Gastroesophageal sphincter (tissue), 3 donors: ENCODE results near the gene C4B.

ENCODE experiments used
- EP300 ChIP-seq: sonication (generic); formaldehyde crosslinking; IDR thresholded peaks from one replicate; pipeline ENCODE4 v1.6.1; 2017; ENCODE audit warnings: antibody characterized with exemption, mild to moderate bottlenecking
- POLR2A ChIP-seq, 2 donors: fragments of 450-650 bp; IDR thresholded peaks; one replicate each; pipeline ENCODE4 v1.6.1; 2017; ENCODE audit warnings: antibody characterized with exemption in 2 of 2, mild to moderate bottlenecking in 2 of 2, moderate library complexity in 1 of 2
- POLR2AphosphoS5 ChIP-seq: sonication (generic); formaldehyde crosslinking; IDR thresholded peaks from one replicate; pipeline ENCODE4 v1.6.1; 2017; ENCODE audit warnings: antibody characterized with exemption
- TF ChIP-seq, protein P1 (sequence below), 4 experiments: fragments of 200-600 bp in 2 of 4; fragments of 450-650 bp in 2 of 4; sonication (generic) in 1 of 4; IDR thresholded peaks; one replicate each; pipeline ENCODE4 v1.5.1; 2017 to 2019; ENCODE audit warnings: antibody characterized with exemption in 4 of 4, mild to moderate bottlenecking in 2 of 4, moderate library complexity in 2 of 4

DNA sequence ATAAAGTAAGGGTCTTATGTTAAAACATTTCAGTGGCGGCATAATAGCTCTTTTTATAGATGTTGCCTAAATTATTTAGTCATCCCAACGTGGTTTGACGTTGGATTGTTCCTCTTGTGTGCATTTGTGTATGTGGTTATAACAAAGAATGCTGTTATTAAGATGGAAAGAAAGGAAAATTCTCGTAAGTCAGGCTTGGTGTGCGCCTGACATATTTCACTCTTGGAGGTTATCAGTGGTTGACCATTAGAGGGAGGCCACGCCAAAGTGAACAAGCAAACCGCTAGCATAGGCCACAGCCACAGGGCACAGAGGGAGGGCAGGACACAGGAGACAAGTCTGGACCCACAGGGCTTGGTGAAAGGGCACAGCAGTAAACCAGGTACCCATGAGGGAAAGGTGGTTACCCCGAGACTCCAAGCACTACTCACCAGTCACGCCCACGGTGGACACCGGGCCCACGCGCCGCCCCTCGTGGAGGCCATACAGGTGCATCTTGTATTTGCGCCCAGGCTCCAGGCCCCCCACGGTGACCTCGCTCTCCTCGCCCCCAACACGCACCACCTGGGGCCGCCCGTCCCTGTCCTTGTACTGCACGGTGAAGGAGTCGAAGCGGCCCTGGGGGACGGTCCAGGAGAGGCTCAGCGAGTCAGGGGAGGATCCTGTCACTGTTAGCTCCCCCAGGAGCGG, 46.5 kb downstream of the C4B start:
- TF ChIP-seq, protein P1, sequence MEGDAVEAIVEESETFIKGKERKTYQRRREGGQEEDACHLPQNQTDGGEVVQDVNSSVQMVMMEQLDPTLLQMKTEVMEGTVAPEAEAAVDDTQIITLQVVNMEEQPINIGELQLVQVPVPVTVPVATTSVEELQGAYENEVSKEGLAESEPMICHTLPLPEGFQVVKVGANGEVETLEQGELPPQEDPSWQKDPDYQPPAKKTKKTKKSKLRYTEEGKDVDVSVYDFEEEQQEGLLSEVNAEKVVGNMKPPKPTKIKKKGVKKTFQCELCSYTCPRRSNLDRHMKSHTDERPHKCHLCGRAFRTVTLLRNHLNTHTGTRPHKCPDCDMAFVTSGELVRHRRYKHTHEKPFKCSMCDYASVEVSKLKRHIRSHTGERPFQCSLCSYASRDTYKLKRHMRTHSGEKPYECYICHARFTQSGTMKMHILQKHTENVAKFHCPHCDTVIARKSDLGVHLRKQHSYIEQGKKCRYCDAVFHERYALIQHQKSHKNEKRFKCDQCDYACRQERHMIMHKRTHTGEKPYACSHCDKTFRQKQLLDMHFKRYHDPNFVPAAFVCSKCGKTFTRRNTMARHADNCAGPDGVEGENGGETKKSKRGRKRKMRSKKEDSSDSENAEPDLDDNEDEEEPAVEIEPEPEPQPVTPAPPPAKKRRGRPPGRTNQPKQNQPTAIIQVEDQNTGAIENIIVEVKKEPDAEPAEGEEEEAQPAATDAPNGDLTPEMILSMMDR (IDR thresholded peaks at IDR 0.05), result no peak
- TF ChIP-seq POLR2AphosphoS5 (no peak), POLR2A (IDR thresholded peaks at IDR 0.05) (no peak), EP300 (no peak)
